ENCODE measurements around the gene FAM228B.

GRCh38 chr2:24105816-24106215 lies 17.5 kb upstream of the FAM228B start:
- TF ChIP-seq CTCF (IDR thresholded peaks at IDR 0.05; ENCODE audit: poor library complexity) (no peak), EZH2 (IDR thresholded peaks at IDR 0.05; ENCODE audit: borderline replicate concordance) (no peak)
